Measurements from ENCODE around the gene PPFIA4. TPM values are rescaled to one million over a fixed set of nuclear protein-coding genes. Genes with fewer than 3 reads are reported as not detected.

PPFIA4 gene
- total and polyA plus RNA-seq, 4 donors, result 0.30 to 5.1 (median 0.95) TPM

DNA sequence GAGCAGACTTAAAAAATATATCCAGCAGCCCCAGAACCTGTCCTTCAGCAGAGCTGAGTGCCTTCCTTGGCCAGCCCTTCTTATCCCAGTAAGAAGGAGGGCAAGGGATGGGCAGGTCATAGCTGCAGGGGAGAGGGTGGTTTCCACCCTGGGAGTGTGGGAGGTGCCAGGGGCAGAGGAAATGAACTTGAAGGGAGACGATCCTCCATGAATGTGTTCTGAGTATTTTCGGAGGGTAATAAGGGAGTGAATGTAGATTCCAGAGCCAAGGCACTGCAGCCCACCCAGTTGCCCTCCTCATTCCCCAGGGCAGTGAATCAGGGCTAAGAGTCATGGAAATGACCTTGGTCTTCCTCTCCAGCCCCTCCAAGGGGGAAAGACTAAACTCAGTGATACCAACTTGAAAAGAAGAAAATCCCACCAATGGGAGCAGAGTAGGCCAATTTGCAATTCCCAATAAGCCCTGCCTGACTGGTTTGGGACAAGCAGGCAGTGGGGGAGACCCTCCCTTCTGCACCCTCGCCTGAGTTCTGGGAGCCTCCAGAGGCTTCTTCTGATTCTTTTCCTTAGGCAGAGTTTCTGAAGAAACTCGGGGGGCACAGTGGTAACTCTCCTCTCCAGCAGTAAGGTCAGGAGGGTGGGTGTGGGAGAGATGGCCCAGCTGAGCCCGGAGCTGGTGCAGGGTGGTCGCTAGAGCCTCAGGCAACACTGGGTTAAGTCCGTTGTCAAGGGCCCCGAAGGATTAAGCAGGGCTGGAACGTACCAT, 55.4 kb downstream of the PPFIA4 start:
- no peak overlapping the region for H3K4me3 ChIP-seq
- WGBS, 2 donors, result 67 to 78% methylated on average over 9 of the region's 9 CpGs
- ATAC-seq (ENCODE audit: insufficient read depth, low FRiP score) (no peak), DNase-seq (no peak)
- TF ChIP-seq CTCF (IDR thresholded peaks at IDR 0.05; ENCODE audit: control extremely low read depth, extremely low read depth), result no peak
- no peak overlapping the region for H3K27ac ChIP-seq (ENCODE audit: low read depth in 1 of 2, low read length in 1 of 2)
- H3K27me3 ChIP-seq (ENCODE audit: control insufficient read depth in 3 of 3, insufficient read depth in 3 of 3, low read length in 2 of 3), result peaks cover 0 to 17% (median 4%) of the 10 kb centered on the region in 3 donors
- H3K36me3 ChIP-seq (ENCODE audit: control insufficient read depth in 4 of 4, insufficient read depth in 4 of 4, low read length in 4 of 4), result no peaks in the 10 kb centered on the region
- no peaks in the 10 kb centered on the region for H3K9me3 ChIP-seq (ENCODE audit: control insufficient read depth in 4 of 4, insufficient read depth in 3 of 4, low read length in 3 of 4)
- no peak overlapping the region for H3K9ac ChIP-seq (ENCODE audit: insufficient read depth in 1 of 2, low read length in 2 of 2)
- no peaks in the 10 kb centered on the region for H3K4me1 ChIP-seq (ENCODE audit: control insufficient read depth in 5 of 5, insufficient read depth in 5 of 5, low read length in 5 of 5)

DNA sequence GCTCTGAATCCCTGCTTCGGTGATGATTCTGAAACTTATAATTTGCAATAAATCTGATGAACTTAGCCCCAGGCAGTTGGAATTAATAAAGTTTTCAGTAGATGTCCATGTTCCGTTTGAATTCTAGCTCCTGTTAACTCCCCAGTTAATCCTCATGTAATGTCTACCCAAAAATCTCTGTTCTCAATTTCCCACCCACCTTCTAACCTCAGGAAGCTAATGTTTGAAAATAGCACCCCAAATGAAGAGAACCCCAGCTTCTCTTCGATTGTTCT, 55.9 kb downstream of the PPFIA4 start:
- H3K36me3 ChIP-seq (ENCODE audit: control insufficient read depth in 4 of 4, insufficient read depth in 4 of 4, low read length in 4 of 4), result no peaks in the 10 kb centered on the region
- H3K27me3 ChIP-seq (ENCODE audit: control insufficient read depth in 3 of 3, insufficient read depth in 3 of 3, low read length in 2 of 3), result peaks cover 0 to 15% (median 0%) of the 10 kb centered on the region in 3 donors
- no peaks in the 10 kb centered on the region for H3K9me3 ChIP-seq (ENCODE audit: control insufficient read depth in 4 of 4, insufficient read depth in 3 of 4, low read length in 3 of 4)
- no peak overlapping the region for H3K9ac ChIP-seq (ENCODE audit: insufficient read depth in 1 of 2, low read length in 2 of 2)
- no peaks in the 10 kb centered on the region for H3K4me1 ChIP-seq (ENCODE audit: control insufficient read depth in 5 of 5, insufficient read depth in 5 of 5, low read length in 5 of 5)
- DNase-seq (no peak), ATAC-seq (ENCODE audit: insufficient read depth, low FRiP score) (no peak)
- H3K27ac ChIP-seq (ENCODE audit: low read depth in 1 of 2, low read length in 1 of 2), result no peak overlapping the region
- no peak overlapping the region for H3K4me3 ChIP-seq
- no peak for TF ChIP-seq CTCF (IDR thresholded peaks at IDR 0.05; ENCODE audit: control extremely low read depth, extremely low read depth)
- 78 to 91% methylated on average over 3 of the region's 3 CpGs for WGBS, 2 donors

DNA sequence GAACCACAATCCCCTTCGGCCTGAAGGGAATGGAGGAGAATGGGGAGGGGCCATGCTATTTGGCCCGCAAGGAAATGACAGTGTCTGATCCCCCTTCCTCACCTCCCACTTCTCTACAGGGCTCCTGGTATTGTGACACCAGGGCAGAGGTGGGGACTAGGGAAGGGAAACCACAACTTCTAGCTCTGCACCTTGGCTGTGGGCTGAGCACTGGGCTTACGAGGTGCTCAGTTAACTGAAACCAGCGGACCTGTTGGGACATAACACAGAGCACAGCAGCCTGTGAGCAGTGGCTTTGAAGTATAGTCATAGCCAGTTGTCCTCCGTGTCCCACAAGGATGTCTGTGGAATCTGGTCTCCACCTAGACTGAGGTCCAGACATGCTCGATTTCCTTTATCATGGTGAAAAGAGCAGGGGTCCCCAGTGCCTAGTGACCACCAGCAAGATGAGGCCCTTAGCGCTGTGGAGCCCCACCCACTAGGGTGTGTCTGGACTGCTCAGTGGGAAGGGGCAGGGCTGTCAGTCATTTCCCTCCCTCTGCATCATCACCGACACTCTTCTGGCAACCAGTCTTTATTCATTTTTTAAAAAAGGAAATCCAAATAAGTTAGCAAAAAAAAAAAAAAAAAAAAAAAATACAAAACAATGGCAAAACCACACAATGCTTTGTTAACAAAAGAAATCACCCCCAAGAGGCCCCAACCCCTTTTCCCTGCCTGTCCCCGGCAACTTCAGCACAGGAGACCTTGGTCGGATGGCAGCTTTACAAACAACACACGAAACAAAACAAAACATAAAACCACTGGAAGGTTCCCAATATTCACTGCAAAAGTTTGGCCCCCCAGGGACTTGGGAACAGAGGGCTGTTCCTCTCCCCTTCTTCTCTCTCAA, 56.5 kb downstream of the PPFIA4 start:
- Histone ChIP-seq H3K27ac (ENCODE audit: low read depth in 1 of 2, low read length in 1 of 2) (no peak overlapping the region), H3K36me3 (ENCODE audit: control insufficient read depth in 4 of 4, insufficient read depth in 4 of 4, low read length in 4 of 4) (no peaks in the 10 kb centered on the region), H3K4me1 (ENCODE audit: control insufficient read depth in 5 of 5, insufficient read depth in 5 of 5, low read length in 5 of 5) (no peaks in the 10 kb centered on the region), H3K9ac (ENCODE audit: insufficient read depth in 1 of 2, low read length in 2 of 2) (no peak overlapping the region), H3K27me3 (ENCODE audit: control insufficient read depth in 3 of 3, insufficient read depth in 3 of 3, low read length in 2 of 3) (peaks cover 0 to 11% (median 0%) of the 10 kb centered on the region in 3 donors), H3K4me3 (no peak overlapping the region), H3K9me3 (ENCODE audit: control insufficient read depth in 4 of 4, insufficient read depth in 3 of 4, low read length in 3 of 4) (no peaks in the 10 kb centered on the region)
- DNase-seq (no peak), ATAC-seq (ENCODE audit: insufficient read depth, low FRiP score) (no peak)
- WGBS, 2 donors, result 66 to 67% methylated on average over 11 of the region's 11 CpGs
- no peak for TF ChIP-seq CTCF (IDR thresholded peaks at IDR 0.05; ENCODE audit: control extremely low read depth, extremely low read depth)
